ENCODE data around the gene EFCAB14.

The EFCAB14 gene

DNA sequence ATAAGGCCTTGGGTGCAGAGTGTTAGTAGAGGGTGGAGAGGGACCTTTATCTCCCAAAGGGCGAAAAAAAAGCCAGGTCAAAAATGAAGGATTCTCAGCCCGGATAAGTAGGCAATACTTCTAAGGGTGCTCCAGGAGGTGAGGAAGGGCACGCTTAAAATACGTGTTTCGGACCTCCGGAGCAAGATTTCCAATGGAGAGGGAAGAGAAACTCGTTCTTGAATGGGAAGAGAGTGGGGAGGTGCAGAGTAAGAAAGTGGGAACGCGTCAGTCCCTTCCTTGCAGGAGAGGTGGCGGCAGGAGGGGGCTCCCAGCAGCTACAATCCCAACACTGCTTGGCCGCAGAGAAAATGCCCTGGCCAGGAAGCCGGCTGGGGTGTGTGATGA lies 581 bp downstream of the EFCAB14 start:
- H3K36me3 ChIP-seq (ENCODE audit: insufficient read depth, low read length): peaks cover 36% of the 10 kb centered on the region
- H3K4me3 ChIP-seq (ENCODE audit: low read depth in 1 of 2, low read length in 2 of 2): peak overlapping the region; percentile 74 to 93; a peak in 3 of 4 replicates
- H3K4me2 ChIP-seq (ENCODE audit: insufficient read depth, low read length): peak overlapping the region; percentile 85
- no peaks in the 10 kb centered on the region for H3K27me3 ChIP-seq (ENCODE audit: insufficient read depth, low read length, poor library complexity)
- H3K27ac ChIP-seq (ENCODE audit: low read length): peak overlapping the region; percentile 67
- peaks cover 31% of the 10 kb centered on the region for H3K79me2 ChIP-seq (ENCODE audit: insufficient read depth, low read length)
- no peaks in the 10 kb centered on the region for H3K9me3 ChIP-seq (ENCODE audit: insufficient read depth, low read length, severe bottlenecking)
- peak overlapping the region; percentile 87 for H2AFZ ChIP-seq (ENCODE audit: low read depth, low read length)
- TF ChIP-seq, protein P1, sequence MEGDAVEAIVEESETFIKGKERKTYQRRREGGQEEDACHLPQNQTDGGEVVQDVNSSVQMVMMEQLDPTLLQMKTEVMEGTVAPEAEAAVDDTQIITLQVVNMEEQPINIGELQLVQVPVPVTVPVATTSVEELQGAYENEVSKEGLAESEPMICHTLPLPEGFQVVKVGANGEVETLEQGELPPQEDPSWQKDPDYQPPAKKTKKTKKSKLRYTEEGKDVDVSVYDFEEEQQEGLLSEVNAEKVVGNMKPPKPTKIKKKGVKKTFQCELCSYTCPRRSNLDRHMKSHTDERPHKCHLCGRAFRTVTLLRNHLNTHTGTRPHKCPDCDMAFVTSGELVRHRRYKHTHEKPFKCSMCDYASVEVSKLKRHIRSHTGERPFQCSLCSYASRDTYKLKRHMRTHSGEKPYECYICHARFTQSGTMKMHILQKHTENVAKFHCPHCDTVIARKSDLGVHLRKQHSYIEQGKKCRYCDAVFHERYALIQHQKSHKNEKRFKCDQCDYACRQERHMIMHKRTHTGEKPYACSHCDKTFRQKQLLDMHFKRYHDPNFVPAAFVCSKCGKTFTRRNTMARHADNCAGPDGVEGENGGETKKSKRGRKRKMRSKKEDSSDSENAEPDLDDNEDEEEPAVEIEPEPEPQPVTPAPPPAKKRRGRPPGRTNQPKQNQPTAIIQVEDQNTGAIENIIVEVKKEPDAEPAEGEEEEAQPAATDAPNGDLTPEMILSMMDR (IDR thresholded peaks at IDR 0.05; ENCODE audit: borderline replicate concordance, extremely low read depth, low read length, poor library complexity, severe bottlenecking): no peak
- TF ChIP-seq EZH2 (IDR thresholded peaks at IDR 0.05; ENCODE audit: borderline replicate concordance, low read depth, low read length, severe bottlenecking): no peak
- H4K20me1 ChIP-seq (ENCODE audit: insufficient read depth, low read length): peaks cover 6% of the 10 kb centered on the region; the same call in 1 of the 2 replicates
- peak overlapping the region; percentile 90 for H3K9ac ChIP-seq (ENCODE audit: low read depth, low read length)
- peaks cover 32% of the 10 kb centered on the region for H3K4me1 ChIP-seq (ENCODE audit: insufficient read depth, low read length)
- no peak for DNase-seq
- ATAC-seq (ENCODE audit: insufficient read depth, low read depth): no peak; the same call in 2 of the 3 replicates

DNA sequence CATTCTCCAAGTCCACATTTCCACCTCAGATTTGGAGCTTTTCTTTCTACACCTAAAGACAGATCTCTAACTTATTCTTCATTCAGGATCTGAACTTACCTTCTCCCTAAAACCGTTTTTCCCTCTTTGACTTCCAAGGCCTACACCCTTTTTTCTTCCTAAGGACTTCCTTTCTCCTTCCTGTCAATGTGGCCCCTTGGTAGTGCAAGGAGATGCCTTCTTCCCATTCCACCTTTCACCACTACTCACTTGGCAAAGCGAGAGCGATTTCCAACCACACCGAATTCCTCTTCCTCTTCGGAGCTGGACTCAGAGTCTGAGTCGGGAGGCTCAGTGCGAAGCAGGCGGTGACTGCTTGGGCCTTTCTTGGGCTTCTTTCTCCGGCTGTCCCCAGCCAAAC lies 1.3 kb downstream of the EFCAB14 start:
- Histone ChIP-seq H3K9me3 (ENCODE audit: insufficient read depth, low read length, severe bottlenecking) (no peaks in the 10 kb centered on the region), H3K9ac (ENCODE audit: low read depth, low read length) (peak overlapping the region; percentile 90), H2AFZ (ENCODE audit: low read depth, low read length) (no peak overlapping the region), H3K27ac (ENCODE audit: low read length) (peak overlapping the region; percentile 67; the same call in 1 of the 2 replicates), H3K4me2 (ENCODE audit: insufficient read depth, low read length) (peak overlapping the region; percentile 85), H3K4me1 (ENCODE audit: insufficient read depth, low read length) (peaks cover 32% of the 10 kb centered on the region), H3K79me2 (ENCODE audit: insufficient read depth, low read length) (peaks cover 33% of the 10 kb centered on the region), H3K27me3 (ENCODE audit: insufficient read depth, low read length, poor library complexity) (no peaks in the 10 kb centered on the region), H4K20me1 (ENCODE audit: insufficient read depth, low read length) (peaks cover 6% of the 10 kb centered on the region; the same call in 1 of the 2 replicates), H3K4me3 (ENCODE audit: low read depth in 1 of 2, low read length in 2 of 2) (peak overlapping the region; percentile 74 to 93; a peak in 3 of 4 replicates), H3K36me3 (ENCODE audit: insufficient read depth, low read length) (peaks cover 40% of the 10 kb centered on the region)
- DNase-seq (no peak), ATAC-seq (ENCODE audit: insufficient read depth, low read depth) (no peak)
- TF ChIP-seq, protein P1 (IDR thresholded peaks at IDR 0.05; ENCODE audit: borderline replicate concordance, extremely low read depth, low read length, poor library complexity, severe bottlenecking): no peak
- no peak for TF ChIP-seq EZH2 (IDR thresholded peaks at IDR 0.05; ENCODE audit: borderline replicate concordance, low read depth, low read length, severe bottlenecking)

DNA sequence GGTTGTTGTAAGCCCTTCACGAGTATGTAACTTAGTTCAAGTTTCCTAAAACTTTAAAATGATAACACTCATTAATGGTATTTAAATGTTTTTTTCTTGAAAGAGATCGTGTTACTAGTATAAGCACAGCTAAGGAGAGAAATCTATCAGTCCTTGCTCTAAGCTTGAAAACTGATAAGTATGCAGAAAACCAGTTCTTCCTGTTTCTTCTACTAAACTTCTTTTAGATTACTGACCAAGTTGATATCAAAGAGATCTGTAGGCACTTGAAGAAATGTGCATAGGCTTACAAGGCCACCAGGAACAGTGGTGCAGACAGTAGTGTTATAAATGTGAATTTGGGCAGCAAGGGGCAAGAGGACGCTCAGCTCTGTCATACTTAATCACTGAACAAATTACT lies 3.9 kb downstream of the EFCAB14 start:
- Histone ChIP-seq H3K36me3 (ENCODE audit: insufficient read depth, low read length) (peaks cover 61% of the 10 kb centered on the region), H3K79me2 (ENCODE audit: insufficient read depth, low read length) (peaks cover 40% of the 10 kb centered on the region), H3K4me3 (ENCODE audit: low read depth in 1 of 2, low read length in 2 of 2) (no peak overlapping the region), H3K4me2 (ENCODE audit: insufficient read depth, low read length) (no peak overlapping the region), H4K20me1 (ENCODE audit: insufficient read depth, low read length) (peaks cover 12% of the 10 kb centered on the region; the same call in 1 of the 2 replicates), H3K9me3 (ENCODE audit: insufficient read depth, low read length, severe bottlenecking) (no peaks in the 10 kb centered on the region), H2AFZ (ENCODE audit: low read depth, low read length) (no peak overlapping the region), H3K27me3 (ENCODE audit: insufficient read depth, low read length, poor library complexity) (no peaks in the 10 kb centered on the region), H3K27ac (ENCODE audit: low read length) (no peak overlapping the region), H3K4me1 (ENCODE audit: insufficient read depth, low read length) (peaks cover 32% of the 10 kb centered on the region), H3K9ac (ENCODE audit: low read depth, low read length) (no peak overlapping the region)
- no peak for TF ChIP-seq EZH2 (IDR thresholded peaks at IDR 0.05; ENCODE audit: borderline replicate concordance, low read depth, low read length, severe bottlenecking)
- TF ChIP-seq, protein P1 (IDR thresholded peaks at IDR 0.05; ENCODE audit: borderline replicate concordance, extremely low read depth, low read length, poor library complexity, severe bottlenecking): no peak
- DNase-seq (no peak), ATAC-seq (ENCODE audit: insufficient read depth, low read depth) (no peak)
